HG03196 (cell line): ENCODE results near the gene SIN3B.

ENCODE experiments used
- ATAC-seq: cut with Tn5 transposase; IDR thresholded peaks from one replicate; pipeline ENCODE4 v1.9.1; 2021; ENCODE audit not compliant: unreplicated experiment

The SIN3B gene

GRCh38 chr19:16901491-16902175, 72.4 kb downstream of the SIN3B start:
- ATAC-seq, result no peak

- no peak for ATAC-seq
Observed at GRCh38 chr19:16902545-16902944, 73.3 kb downstream of the SIN3B start.

DNA sequence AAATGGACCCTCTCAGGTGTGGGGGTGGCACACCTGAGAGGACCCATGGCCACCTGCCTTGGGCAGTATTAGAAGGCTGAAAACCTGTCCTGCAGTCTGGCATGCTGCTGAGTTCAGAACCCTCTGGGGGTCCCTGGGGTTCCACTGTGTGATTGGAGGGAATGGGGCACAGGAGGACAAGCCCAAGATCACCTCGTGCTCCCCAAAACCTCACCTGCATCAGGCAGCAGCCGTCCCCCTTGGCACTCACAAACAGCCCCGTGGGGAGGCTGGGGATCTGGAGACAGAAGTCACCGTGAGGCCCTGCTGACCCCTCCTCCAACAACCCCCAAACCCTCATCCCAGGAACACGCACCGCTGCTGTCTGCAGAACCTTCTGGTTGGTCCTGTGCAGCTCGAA, 74.1 kb downstream of the SIN3B start:
- ATAC-seq, result no peak

DNA sequence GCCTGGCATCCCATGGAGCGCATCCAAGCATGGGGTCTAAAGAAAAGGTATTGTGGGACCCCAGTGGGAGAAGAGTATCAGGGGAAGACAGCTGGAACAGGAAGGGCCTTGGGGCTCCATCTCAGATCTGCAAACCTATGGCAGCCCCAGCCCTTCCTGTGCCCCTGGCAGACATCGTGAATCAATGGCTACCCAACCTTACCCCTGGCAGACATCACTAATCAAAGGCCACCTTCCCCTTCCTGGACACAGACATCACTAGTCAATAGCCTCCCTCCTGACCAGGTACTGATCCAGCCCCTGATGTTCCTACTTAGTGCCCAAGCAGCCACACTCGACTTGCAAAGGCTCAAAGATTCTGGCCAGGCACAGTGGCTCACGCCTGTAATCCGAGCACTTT, 75.4 kb downstream of the SIN3B start:
- no peak for ATAC-seq

GRCh38 chr19:16908759-16909158, 79.6 kb downstream of the SIN3B start:
- ATAC-seq, result no peak

- ATAC-seq, result no peak
Observed at GRCh38 chr19:16911046-16911445, 81.8 kb downstream of the SIN3B start.

DNA sequence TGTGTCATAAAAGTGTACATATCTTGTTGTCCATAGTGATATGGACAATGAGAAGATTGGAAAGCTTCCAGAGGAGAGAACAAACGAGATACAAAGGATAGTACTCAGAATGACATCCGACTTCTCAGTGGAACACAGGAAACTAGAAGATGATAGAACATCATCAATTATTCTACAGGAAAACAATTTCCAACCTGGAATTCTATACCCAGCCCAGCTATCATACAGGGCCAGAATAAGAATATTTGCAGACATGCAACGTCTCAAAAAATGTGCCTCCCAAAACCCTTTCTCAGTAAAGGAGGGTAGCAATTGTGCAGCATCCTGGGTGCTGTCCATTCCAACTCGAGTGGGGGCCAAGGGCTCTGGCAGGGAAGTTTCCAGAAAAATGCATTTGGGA, 83.6 kb downstream of the SIN3B start:
- no peak for ATAC-seq

DNA sequence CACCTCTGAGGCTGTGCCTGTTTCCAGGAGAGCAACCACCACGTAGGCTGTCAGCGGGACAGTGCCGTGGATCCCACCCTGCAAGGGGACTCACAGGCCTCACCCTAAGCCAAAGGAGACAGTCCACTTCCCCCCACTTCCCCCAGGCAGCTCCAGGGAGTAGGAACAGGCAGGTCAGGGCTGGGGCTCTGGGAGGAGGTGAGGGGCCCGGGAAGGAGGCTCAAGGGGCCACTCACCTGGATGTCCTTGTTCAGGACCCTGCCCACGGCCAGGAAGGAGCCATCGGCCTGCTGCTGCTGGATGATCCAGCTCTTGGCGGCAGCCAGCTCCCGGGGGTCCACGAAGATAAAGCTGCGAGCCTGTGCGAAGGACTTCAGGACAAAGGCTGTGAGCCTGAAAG, 85.2 kb downstream of the SIN3B start:
- no peak for ATAC-seq

GRCh38 chr19:16915135-16915534, 85.9 kb downstream of the SIN3B start:
- no peak for ATAC-seq

DNA sequence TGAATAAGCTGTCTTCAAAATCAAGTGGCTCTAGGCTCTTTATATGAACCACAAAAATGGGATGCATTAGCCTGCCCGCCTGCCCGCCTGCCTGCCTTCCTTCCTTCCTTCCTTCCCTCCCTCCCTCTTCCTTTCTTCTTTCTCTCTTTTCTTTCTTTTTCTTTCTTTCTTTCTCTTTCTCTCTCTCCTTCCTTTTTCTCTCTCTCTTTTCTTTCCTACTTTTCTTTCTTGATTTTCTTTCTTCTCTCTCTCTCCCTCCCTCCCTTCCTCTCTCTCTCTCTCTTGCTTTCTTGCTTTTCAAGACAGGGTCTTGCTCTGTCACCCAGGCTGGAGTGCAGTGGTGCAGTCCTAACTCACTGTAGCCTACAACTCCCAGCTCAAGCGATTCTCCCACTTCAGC, 86.5 kb downstream of the SIN3B start:
- ATAC-seq, result no peak

DNA sequence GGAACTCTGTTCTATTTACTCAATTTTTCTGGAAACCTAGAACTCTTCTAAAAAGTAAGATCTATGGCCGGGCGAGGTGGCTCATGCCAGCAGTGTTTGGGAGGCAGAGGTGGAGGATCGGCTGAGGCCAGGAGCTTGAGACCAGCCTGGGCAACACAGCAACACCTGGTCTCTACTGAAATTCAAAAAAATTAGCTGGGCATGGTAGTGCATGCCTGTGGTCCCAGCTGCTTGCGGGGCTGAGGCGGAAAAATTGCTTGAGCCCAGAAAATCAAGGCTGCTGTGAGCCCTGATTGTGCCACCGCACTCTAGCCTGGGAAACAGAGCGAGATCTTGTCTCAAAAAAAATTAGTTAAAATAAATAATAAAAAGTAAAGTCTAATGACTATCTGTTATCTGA, 88.2 kb downstream of the SIN3B start:
- ATAC-seq, result no peak

- no peak for ATAC-seq
Observed at GRCh38 chr19:16919496-16919895, 90.3 kb downstream of the SIN3B start.

GRCh38 chr19:16920816-16921529, 91.8 kb downstream of the SIN3B start:
- ATAC-seq, result no peak

- no peak for ATAC-seq
Observed at GRCh38 chr19:16921766-16922591, 92.8 kb downstream of the SIN3B start.

DNA sequence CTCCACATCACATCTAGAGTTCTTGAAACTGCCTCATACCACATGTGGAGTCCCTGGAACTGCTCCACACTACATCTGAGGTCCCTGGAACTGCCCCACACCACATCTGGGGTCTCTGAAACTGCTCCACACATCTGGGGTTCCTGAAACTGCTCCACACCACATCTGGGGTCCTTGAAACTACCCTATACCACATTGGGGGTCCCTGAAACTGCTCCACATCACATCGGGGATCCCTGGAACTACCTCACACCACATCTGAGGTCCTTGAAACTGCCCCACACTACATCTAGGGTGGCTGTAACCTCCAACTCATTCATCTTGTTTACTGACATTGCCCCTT, 93.4 kb downstream of the SIN3B start:
- no peak for ATAC-seq

DNA sequence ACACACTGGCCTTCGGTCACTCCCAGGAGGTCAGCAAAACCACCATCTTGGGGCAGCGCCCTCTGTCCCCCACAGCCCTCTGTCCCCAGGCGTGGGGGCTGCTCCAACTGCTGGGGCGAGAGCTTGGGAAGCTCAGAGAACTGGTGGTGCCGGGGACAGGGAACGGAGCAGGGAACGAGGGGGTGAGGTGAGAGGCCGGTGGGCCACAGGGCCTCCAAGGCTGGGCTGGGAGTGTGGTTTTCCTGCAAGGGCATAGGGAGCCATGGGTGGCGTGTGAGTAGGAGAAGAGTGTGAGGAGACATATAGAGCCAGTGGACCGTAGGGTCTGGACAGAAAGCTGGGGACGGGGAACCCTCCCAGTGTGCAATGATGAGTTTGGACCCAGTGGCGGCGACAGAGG, 93.8 kb downstream of the SIN3B start:
- no peak for ATAC-seq

DNA sequence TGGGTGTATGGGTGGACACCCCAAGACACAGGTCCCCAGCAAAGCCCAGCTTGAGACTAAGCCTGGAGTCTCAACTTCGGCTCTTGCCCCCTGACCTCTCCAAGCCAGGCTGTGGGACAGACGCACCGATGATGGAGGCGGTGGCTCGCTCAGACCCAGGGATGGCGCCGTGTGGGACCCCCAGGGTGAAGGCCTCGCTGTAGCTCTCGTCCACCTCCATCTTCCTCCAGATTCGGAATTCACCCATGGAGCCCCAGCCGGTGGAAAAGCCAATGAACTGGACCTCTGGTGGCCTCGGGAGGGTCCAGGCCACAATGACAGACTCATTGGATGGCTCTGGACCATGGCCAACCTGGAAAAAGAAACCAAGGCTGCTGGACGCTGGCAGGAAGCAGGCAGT, 98.7 kb downstream of the SIN3B start:
- ATAC-seq, result no peak

DNA sequence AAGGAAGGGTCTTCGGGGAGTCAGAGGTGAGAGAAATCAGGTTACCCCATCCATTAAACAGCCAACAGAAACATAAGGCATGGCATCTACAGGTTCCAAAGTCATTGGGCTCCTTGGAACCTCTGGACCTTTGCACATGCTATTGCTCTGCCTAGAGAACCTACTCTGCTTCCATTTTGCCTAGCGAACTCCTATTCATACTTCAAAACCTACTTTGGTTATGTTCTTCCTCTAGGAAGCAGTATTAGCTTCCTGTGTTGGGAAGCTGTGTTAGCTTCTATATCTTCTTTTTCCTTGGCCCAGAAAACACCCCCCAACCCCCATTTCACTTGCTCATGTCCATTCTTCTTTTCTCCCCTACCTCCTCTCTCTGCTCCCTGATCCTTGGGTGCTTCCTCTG, 99.2 kb downstream of the SIN3B start:
- ATAC-seq, result no peak

DNA sequence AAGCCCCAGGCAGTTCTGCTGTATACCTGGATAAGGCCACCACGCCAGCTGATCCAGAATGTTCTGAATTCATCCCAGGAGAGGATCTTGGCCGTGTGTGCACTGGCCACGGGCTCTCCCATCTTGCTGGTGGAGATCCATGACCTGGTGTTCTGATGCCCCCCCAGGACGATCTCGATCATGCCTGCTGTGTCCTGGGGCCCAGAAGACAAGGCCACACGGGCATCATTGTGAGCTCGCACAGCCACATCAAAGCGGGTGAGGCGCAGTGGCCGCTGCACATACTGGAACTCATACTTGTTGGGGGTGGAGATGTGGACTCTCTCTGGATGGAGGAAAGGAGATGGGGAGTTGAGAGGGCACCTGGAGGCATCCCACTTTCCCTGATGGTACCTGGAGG, 99.7 kb downstream of the SIN3B start:
- no peak for ATAC-seq
